Transverse colon (tissue), 4 donors: Measurements from ENCODE around the gene MAPKBP1. TPM values are rescaled to one million over a fixed set of nuclear protein-coding genes. Genes with fewer than 3 reads are reported as not detected.

Experiments
- DNase-seq: peaks from one replicate; pipeline ENCODE4 v3.0.0-alpha.2; 2019
- H3K27ac ChIP-seq, 4 donors: fragments of 200-600 bp; sonication (generic); 2 replicates each; pipeline ENCODE4 v1.5.1; 2016 to 2018; ENCODE audit warnings: inconsistent platforms in 4 of 4
- H3K27me3 ChIP-seq: fragments of 200-600 bp; sonication (generic); 2 replicates; pipeline ENCODE4 v1.5.1; 2017; ENCODE audit warnings: inconsistent platforms
- H3K36me3 ChIP-seq, 4 donors: fragments of 200-600 bp; sonication (generic); 2 replicates each; pipeline ENCODE4 v1.5.1; 2017 to 2019; ENCODE audit warnings: inconsistent platforms in 4 of 4
- H3K4me1 ChIP-seq, 4 donors: fragments of 200-600 bp; sonication (generic); 2 replicates each; pipeline ENCODE4 v1.5.1; 2017 to 2020; ENCODE audit warnings: inconsistent platforms in 4 of 4
- H3K4me3 ChIP-seq, 4 donors: fragments of 200-600 bp; sonication (generic); 1 replicate in 1 of 4; 2 replicates in 3 of 4; pipeline versions ENCODE4 v1.5.1 to v1.6.1; 2017 to 2019; ENCODE audit warnings: inconsistent platforms in 4 of 4
- H3K9me3 ChIP-seq, 2 donors: fragments of 200-600 bp; sonication (generic); 2 replicates each; pipeline ENCODE4 v1.5.1; 2017 to 2019; ENCODE audit warnings: inconsistent platforms in 2 of 2
- EP300 ChIP-seq: sonication (generic); formaldehyde crosslinking; IDR thresholded peaks from one replicate; pipeline ENCODE4 v1.6.1; 2017; ENCODE audit warnings: antibody characterized with exemption, low read depth
- POLR2A ChIP-seq: fragments of 450-650 bp; IDR thresholded peaks from one replicate; pipeline ENCODE4 v1.6.1; 2016; ENCODE audit warnings: antibody characterized with exemption, mild to moderate bottlenecking, moderate library complexity
- POLR2AphosphoS5 ChIP-seq, 3 donors: sonication (generic); formaldehyde crosslinking; IDR thresholded peaks; one replicate each; pipeline ENCODE4 v1.6.1; 2016; ENCODE audit warnings: antibody characterized with exemption in 3 of 3
- WGBS, 2 donors: methylation state at CpG; one replicate each; pipeline ENCODE4 v1.1.5; 2018; ENCODE audit warnings: low coverage in 1 of 2; 5-methylcytosine and 5-hydroxymethylcytosine counted together
- in situ Hi-C, 4 donors: fragments of 200-750 bp; cut with MboI; loops; one replicate each; pipeline versions ENCODE4 v1.15.0 to v1.15.1; 2017; ENCODE audit warnings: low sequenced_read_pairs in 3 of 4, low pct_ligation_motif_present in 1 of 4, low pct_unique_long_range_greater_than_20kb in 1 of 4
- intact Hi-C: fragments of 100-400 bp; cut with DNase I; formaldehyde crosslinking; loops from one replicate; pipeline ENCODE4 v1.15.1; 2023; ENCODE audit warnings: low total_unique reads
- total RNA-seq, 4 donors: library from RNA; depleted of rRNA; stranded (reverse); fragments of >200 nt; gene quantifications; one replicate each; pipeline ENCODE4 v1.1.0, GENCODE V29; 2016
- TF ChIP-seq, protein P1 (sequence below), 5 experiments: fragments of 200-600 bp in 3 of 5; fragments of 450-650 bp in 2 of 5; sonication (generic) in 3 of 5; IDR thresholded peaks; 1 replicate in 2 of 5; 2 replicates in 3 of 5; pipeline ENCODE4 v1.5.1; 2016 to 2017; ENCODE audit warnings: antibody characterized with exemption in 5 of 5, inconsistent platforms in 3 of 5, mild to moderate bottlenecking in 2 of 5, moderate library complexity in 1 of 5

The MAPKBP1 gene
- total RNA-seq, 4 donors from 2014 or later: 16.0 to 36.4 (median 16.8) TPM

- 94 to 100% methylated on average over 2 of the region's 2 CpGs for WGBS, 2 donors
- Histone ChIP-seq H3K27me3 (no peaks in the 10 kb centered on the region), H3K9me3 (no peaks in the 10 kb centered on the region), H3K27ac (no peak overlapping the region), H3K4me1 (no peaks in the 10 kb centered on the region), H3K4me3 (no peak overlapping the region), H3K36me3 (peaks cover 0 to 26% (median 8%) of the 10 kb centered on the region in 4 donors)
- intact Hi-C loops: no loop called here
- in situ Hi-C loops: loop anchor here in 1 of 4 donors (25.0 kb wide), 1 partner anchor 156 kb away; no protein-coding TSS in a partner anchor
- TF ChIP-seq, protein P1, sequence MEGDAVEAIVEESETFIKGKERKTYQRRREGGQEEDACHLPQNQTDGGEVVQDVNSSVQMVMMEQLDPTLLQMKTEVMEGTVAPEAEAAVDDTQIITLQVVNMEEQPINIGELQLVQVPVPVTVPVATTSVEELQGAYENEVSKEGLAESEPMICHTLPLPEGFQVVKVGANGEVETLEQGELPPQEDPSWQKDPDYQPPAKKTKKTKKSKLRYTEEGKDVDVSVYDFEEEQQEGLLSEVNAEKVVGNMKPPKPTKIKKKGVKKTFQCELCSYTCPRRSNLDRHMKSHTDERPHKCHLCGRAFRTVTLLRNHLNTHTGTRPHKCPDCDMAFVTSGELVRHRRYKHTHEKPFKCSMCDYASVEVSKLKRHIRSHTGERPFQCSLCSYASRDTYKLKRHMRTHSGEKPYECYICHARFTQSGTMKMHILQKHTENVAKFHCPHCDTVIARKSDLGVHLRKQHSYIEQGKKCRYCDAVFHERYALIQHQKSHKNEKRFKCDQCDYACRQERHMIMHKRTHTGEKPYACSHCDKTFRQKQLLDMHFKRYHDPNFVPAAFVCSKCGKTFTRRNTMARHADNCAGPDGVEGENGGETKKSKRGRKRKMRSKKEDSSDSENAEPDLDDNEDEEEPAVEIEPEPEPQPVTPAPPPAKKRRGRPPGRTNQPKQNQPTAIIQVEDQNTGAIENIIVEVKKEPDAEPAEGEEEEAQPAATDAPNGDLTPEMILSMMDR (IDR thresholded peaks at IDR 0.05): no peak
- TF ChIP-seq POLR2AphosphoS5 (IDR thresholded peaks at IDR 0.05) (no peak), EP300 (no peak), POLR2A (no peak)
- DNase-seq: no peak
Measured at GRCh38 chr15:41756198-41756597, 18.1 kb upstream of the MAPKBP1 start.

DNA sequence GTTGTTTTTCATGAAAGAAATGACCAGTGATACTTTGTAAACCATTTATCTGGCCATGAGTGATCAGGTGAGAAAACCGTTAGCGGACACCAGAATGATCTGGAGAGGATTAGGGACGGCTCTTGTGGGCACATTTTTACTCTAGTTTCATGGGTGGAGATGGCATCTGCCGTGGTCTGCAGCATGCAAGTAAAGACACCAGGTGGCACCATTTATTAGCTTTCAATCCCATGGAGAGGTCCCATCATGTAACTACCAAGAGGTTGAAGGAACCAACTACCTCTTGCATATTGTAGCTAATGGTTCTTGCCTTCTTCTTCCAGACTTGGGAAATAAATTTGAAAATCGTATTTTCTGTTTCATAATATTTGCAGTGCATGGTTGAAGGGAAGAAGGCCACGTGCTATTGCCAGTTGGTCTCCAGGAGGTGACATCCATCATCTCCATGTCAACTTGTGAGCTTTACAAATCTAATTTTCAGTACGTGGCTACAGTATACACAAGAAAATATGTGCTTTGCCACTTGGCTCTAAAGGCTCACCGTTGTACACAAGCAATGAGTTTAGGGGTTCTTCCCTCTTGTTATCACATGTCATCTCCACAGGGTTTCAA, 1.5 kb upstream of the MAPKBP1 start:
- intact Hi-C loops: loop anchor here (2.0 kb wide), 1 partner anchor 38 kb away; no protein-coding TSS in a partner anchor
- Histone ChIP-seq H3K9me3 (no peaks in the 10 kb centered on the region), H3K4me3 (no peak overlapping the region), H3K27ac (peak overlapping the region; percentile 88 to 93 (median 92)), H3K27me3 (no peaks in the 10 kb centered on the region), H3K36me3 (peaks cover 0 to 1% (median 0%) of the 10 kb centered on the region in 4 donors), H3K4me1 (peaks cover 21 to 38% (median 25%) of the 10 kb centered on the region in 4 donors)
- TF ChIP-seq, protein P1 (IDR thresholded peaks at IDR 0.05): peak; percentile 62 to 70 (median 67)
- TF ChIP-seq EP300: no peak
- DNase-seq: peak; percentile 55
- WGBS, 2 donors: 41 to 54% methylated on average over 5 to 8 of the region's 8 CpGs
- in situ Hi-C loops: loop anchor here in 1 of 4 donors (25.0 kb wide), 1 partner anchor 139 kb away; no protein-coding TSS in a partner anchor

- H3K4me1 ChIP-seq: peaks cover 21 to 38% (median 27%) of the 10 kb centered on the region in 4 donors
- H3K36me3 ChIP-seq: no peaks in the 10 kb centered on the region
- H3K27me3 ChIP-seq: no peaks in the 10 kb centered on the region
- WGBS, 2 donors: 25 to 38% methylated on average over 4 to 5 of the region's 5 CpGs
- H3K9me3 ChIP-seq: no peaks in the 10 kb centered on the region
- TF ChIP-seq, protein P1 (IDR thresholded peaks at IDR 0.05): no peak
- TF ChIP-seq POLR2AphosphoS5 (IDR thresholded peaks at IDR 0.05): no peak
- no peak for TF ChIP-seq EP300
- TF ChIP-seq POLR2A: no peak
- peak overlapping the region; percentile 88 to 93 (median 92) for H3K27ac ChIP-seq
- H3K4me3 ChIP-seq: peak overlapping the region in 2 of 4 donors; percentile 64 to 92
- in situ Hi-C loops: loop anchor here in 1 of 4 donors (25.0 kb wide), 1 partner anchor 139 kb away; no protein-coding TSS in a partner anchor
- DNase-seq: no peak
- intact Hi-C loops: loop anchor here (2.0 kb wide), 1 partner anchor 37 kb away; no protein-coding TSS in a partner anchor
Measured at GRCh38 chr15:41773332-41773728, 954 bp upstream of the MAPKBP1 start.

DNA sequence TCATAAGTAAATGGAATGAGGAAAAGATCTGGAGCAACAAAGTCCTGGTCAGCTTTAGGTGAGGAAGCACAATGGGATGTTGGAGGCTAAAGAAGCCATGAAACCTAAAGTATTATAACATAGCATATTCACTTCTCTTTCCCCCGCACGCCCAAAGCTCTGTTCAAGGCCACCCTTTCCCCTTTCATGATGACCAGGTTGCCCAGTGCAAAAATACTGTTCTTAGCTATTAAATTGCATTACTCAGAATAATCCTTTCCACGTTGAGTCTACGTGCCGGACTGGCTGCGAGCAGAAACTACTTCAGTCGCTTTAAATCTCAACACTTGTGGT, 589 bp upstream of the MAPKBP1 start:
- DNase-seq: no peak
- peak overlapping the region; percentile 88 to 93 (median 92) for H3K27ac ChIP-seq
- H3K9me3 ChIP-seq: no peaks in the 10 kb centered on the region
- intact Hi-C loops (loop anchor here (2.0 kb wide), 1 partner anchor 37 kb away; no protein-coding TSS in a partner anchor), in situ Hi-C loops (loop anchor here in 1 of 4 donors (25.0 kb wide), 1 partner anchor 139 kb away; no protein-coding TSS in a partner anchor)
- peaks cover 21 to 38% (median 27%) of the 10 kb centered on the region in 4 donors for H3K4me1 ChIP-seq
- no peaks in the 10 kb centered on the region for H3K36me3 ChIP-seq
- TF ChIP-seq POLR2AphosphoS5 (IDR thresholded peaks at IDR 0.05) (no peak), EP300 (no peak)
- TF ChIP-seq, protein P1 (IDR thresholded peaks at IDR 0.05): no peak
- no peaks in the 10 kb centered on the region for H3K27me3 ChIP-seq
- WGBS, 2 donors: 2% methylated on average over 7 of the region's 7 CpGs; no CpG with 5 or more reads in 1 of the 2 donors
- H3K4me3 ChIP-seq: peak overlapping the region; percentile 31 to 92 (median 69)
